Uterus (tissue), 4 donors: ENCODE results near the gene FAM120B. TPM values are rescaled to one million over a fixed set of nuclear protein-coding genes. Genes with fewer than 3 reads are reported as not detected.

Source experiments
- DNase-seq, 2 donors: peaks; one replicate each; pipeline ENCODE4 v3.0.0-alpha.2; 2019 to 2020
- H3K27ac ChIP-seq, 2 donors: fragments of 200-600 bp; sonication (generic); 1 replicate in 1 of 2; 2 replicates in 1 of 2; pipeline ENCODE4 v1.5.1; 2016 to 2018
- H3K27me3 ChIP-seq, 2 donors: fragments of 200-600 bp; sonication (generic); one replicate each; pipeline ENCODE4 v1.5.1; 2018 to 2019; ENCODE audit warnings: control low read depth in 1 of 2
- H3K36me3 ChIP-seq, 2 donors: fragments of 200-600 bp; sonication (generic); one replicate each; pipeline ENCODE4 v1.5.1; 2019; ENCODE audit warnings: control low read depth in 1 of 2
- H3K4me1 ChIP-seq, 2 donors: fragments of 200-600 bp; sonication (generic); one replicate each; pipeline ENCODE4 v1.5.1; 2018 to 2019; ENCODE audit warnings: control low read depth in 1 of 2
- H3K4me3 ChIP-seq, 2 donors: fragments of 200-600 bp; sonication (generic); 1 replicate in 1 of 2; 2 replicates in 1 of 2; pipeline ENCODE4 v1.5.1; 2018 to 2019; ENCODE audit warnings: mild to moderate bottlenecking in 1 of 2
- H3K9me3 ChIP-seq, 2 donors: fragments of 200-600 bp; sonication (generic); one replicate each; pipeline ENCODE4 v1.5.1; 2019; ENCODE audit warnings: control low read depth in 1 of 2
- CTCF ChIP-seq, 4 experiments: fragments of 200-600 bp in 2 of 4; fragments of 450-650 bp in 2 of 4; sonication (generic) in 2 of 4; IDR thresholded peaks; one replicate each; pipeline ENCODE4 v1.5.1; 2016 to 2019; ENCODE audit warnings: antibody characterized with exemption in 4 of 4, mild to moderate bottlenecking in 2 of 4, moderate library complexity in 1 of 4
- POLR2A ChIP-seq, 2 donors: fragments of 450-650 bp; IDR thresholded peaks; one replicate each; pipeline ENCODE4 v1.6.1; 2016; ENCODE audit warnings: antibody characterized with exemption in 2 of 2, mild to moderate bottlenecking in 1 of 2, moderate library complexity in 1 of 2
- intact Hi-C: fragments of 100-400 bp; cut with DNase I; formaldehyde crosslinking; loops from one replicate; pipeline ENCODE4 v1.15.1; 2023; ENCODE audit warnings: low total_unique reads
- total RNA-seq, 4 donors: library from RNA; depleted of rRNA in 3 of 4; stranded (reverse); fragments of >200 nt in 3 of 4; gene quantifications; one replicate each; pipeline versions ENCODE4 v1.1.0 to v1.2.4, GENCODE V29; 2014 to 2023
- donor health status: DM: yes; HTN: yes; CAD: no.

Gene FAM120B
- total RNA-seq, 4 donors from 2014 or later, result 12.1 to 50.9 (median 35.2) TPM

- no peaks in the 10 kb centered on the region for H3K27me3 ChIP-seq
- H3K9me3 ChIP-seq, result no peaks in the 10 kb centered on the region
- H3K4me1 ChIP-seq, result no peaks in the 10 kb centered on the region
- no peak for TF ChIP-seq CTCF (IDR thresholded peaks at IDR 0.05)
- no peak overlapping the region for H3K27ac ChIP-seq
- H3K4me3 ChIP-seq, result no peak overlapping the region
- H3K36me3 ChIP-seq, result no peaks in the 10 kb centered on the region
- intact Hi-C loops, result no loop called here
- DNase-seq, result no peak
Measured at GRCh38 chr6:170433163-170434116, 126.9 kb downstream of the FAM120B start.

- intact Hi-C loops, result no loop called here
- Histone ChIP-seq H3K36me3 (no peaks in the 10 kb centered on the region), H3K9me3 (no peaks in the 10 kb centered on the region), H3K4me1 (no peaks in the 10 kb centered on the region), H3K27me3 (no peaks in the 10 kb centered on the region), H3K27ac (no peak overlapping the region), H3K4me3 (no peak overlapping the region)
- TF ChIP-seq POLR2A (IDR thresholded peaks at IDR 0.05) (no peak), CTCF (IDR thresholded peaks at IDR 0.05) (no peak)
- DNase-seq, result no peak
Measured at GRCh38 chr6:170434117-170434820, 127.7 kb downstream of the FAM120B start.

DNA sequence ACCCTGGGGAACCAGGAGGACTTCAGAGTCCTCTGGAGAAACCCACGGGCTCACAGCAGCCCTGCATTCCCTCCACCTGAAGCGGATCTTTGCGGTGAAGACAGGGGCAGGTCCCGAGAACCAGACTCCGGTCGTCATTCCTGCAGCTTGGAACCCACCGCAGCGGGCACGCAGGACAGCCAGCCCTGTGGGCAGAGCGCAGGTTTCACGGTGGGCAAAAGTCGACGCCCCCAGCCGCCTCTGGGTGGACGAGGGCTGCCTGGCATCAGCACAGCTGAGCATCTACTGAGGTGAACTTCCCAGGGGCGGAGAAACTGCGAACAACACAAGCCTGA, 128.2 kb downstream of the FAM120B start:
- no peaks in the 10 kb centered on the region for H3K9me3 ChIP-seq
- TF ChIP-seq POLR2A (IDR thresholded peaks at IDR 0.05) (no peak), CTCF (IDR thresholded peaks at IDR 0.05) (no peak)
- H3K36me3 ChIP-seq, result no peaks in the 10 kb centered on the region
- H3K4me1 ChIP-seq, result no peaks in the 10 kb centered on the region
- no peak overlapping the region for H3K4me3 ChIP-seq
- no peaks in the 10 kb centered on the region for H3K27me3 ChIP-seq
- H3K27ac ChIP-seq, result no peak overlapping the region
- DNase-seq, result no peak
- intact Hi-C loops, result no loop called here

DNA sequence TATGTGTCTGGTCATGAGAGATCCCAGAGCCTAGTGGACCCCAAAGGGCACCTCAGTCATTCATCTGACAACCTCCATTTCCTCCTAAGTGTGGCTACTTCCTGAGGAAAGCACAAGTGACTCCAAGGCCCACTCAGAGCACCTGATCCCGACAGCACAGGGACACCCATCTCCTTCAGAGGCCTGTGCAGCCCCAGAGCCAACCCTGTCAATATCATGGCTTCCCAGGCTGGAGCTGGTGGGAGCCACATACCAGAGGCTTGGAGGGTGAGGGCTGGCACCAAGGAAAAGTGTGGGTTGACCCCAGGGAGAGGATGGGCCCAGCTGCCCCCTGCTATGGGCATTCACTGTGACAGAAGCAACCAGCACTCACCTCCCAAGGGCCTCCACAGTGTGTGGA, 129.2 kb downstream of the FAM120B start:
- TF ChIP-seq CTCF (IDR thresholded peaks at IDR 0.05) (no peak), POLR2A (IDR thresholded peaks at IDR 0.05) (no peak)
- no peak overlapping the region for H3K27ac ChIP-seq
- intact Hi-C loops, result no loop called here

GRCh38 chr6:170436209-170436809, 129.8 kb downstream of the FAM120B start:
- no peak overlapping the region for H3K4me3 ChIP-seq
- no peaks in the 10 kb centered on the region for H3K27me3 ChIP-seq
- peaks cover 0 to 4% of the 10 kb centered on the region in 2 donors for H3K4me1 ChIP-seq
- no peaks in the 10 kb centered on the region for H3K9me3 ChIP-seq
- TF ChIP-seq CTCF (IDR thresholded peaks at IDR 0.05), result no peak
- TF ChIP-seq POLR2A (IDR thresholded peaks at IDR 0.05), result no peak
- no peaks in the 10 kb centered on the region for H3K36me3 ChIP-seq
- H3K27ac ChIP-seq, result no peak overlapping the region
- intact Hi-C loops, result no loop called here
- DNase-seq, result no peak

More for the DNA sequence above, 129.2 kb downstream of the FAM120B start:
- no peak overlapping the region for H3K4me3 ChIP-seq
- H3K9me3 ChIP-seq, result no peaks in the 10 kb centered on the region
- no peaks in the 10 kb centered on the region for H3K36me3 ChIP-seq
- no peak for DNase-seq
- H3K4me1 ChIP-seq, result peaks cover 0 to 4% of the 10 kb centered on the region in 2 donors
- H3K27me3 ChIP-seq, result no peaks in the 10 kb centered on the region
